T-cell (primary cell): Measurements from ENCODE around the gene TSPAN33. TPM values are rescaled to one million over a fixed set of nuclear protein-coding genes. Genes with fewer than 3 reads are reported as not detected.
"Not testable (repeated sequence)": the region's sequence is repeated elsewhere in the genome, so short reads cannot be mapped to it uniquely, and the experiment has no call there.

Experiments
- ATAC-seq, 4 experiments: fragments of 200-7000 bp in 3 of 4; fragments of 150-1000 bp in 1 of 4; cut with Tn5 transposase; replicated peaks in 1 of 4; 1 replicate in 3 of 4; 2 replicates in 1 of 4; pipeline ENCODE4 v1.10.0; 2021; ENCODE audit warnings: moderate library complexity in 3 of 4, mild to moderate bottlenecking in 2 of 4, moderate number of reproducible peaks in 1 of 4
- CTCF ChIA-PET, 2 donors: fragments of 300-600 bp; sonication (Branson Sonifier 250); formaldehyde crosslinking; loops; one replicate each; lab custom pipeline; 2022; ENCODE audit warnings: antibody characterized with exemption in 2 of 2; lab: Charles Lee
- POLR2A ChIA-PET, 2 donors: fragments of 300-600 bp; sonication (Branson Sonifier 250); formaldehyde crosslinking; loops; one replicate each; lab custom pipeline; 2022; ENCODE audit warnings: antibody characterized with exemption in 2 of 2; lab: Charles Lee
- DNase-seq, 35 experiments: peaks; one replicate each; pipeline versions ENCODE4 v3.0.0 to v3.0.0-alpha.2; 2013 to 2023
- H3K27ac ChIP-seq: one replicate; pipeline ENCODE4 v1.5.1; 2013; ENCODE audit warnings: low read length
- H3K27me3 ChIP-seq, 2 experiments: replicated peaks in 1 of 2; 1 replicate in 1 of 2; 2 replicates in 1 of 2; pipeline versions ENCODE4 v1.6.1 to v1.7.0; 2013; ENCODE audit warnings: low read length in 1 of 2, mixed read lengths in 1 of 2; ENCODE audit not compliant: control insufficient read depth in 2 of 2, insufficient read depth in 2 of 2; ENCODE audit errors: extremely low read depth in 1 of 2
- H3K36me3 ChIP-seq, 2 donors: 1 replicate in 1 of 2; 2 replicates in 1 of 2; pipeline versions ENCODE4 v1.6.1 to v1.7.0; 2013; ENCODE audit warnings: low read length in 1 of 2; ENCODE audit not compliant: control insufficient read depth in 2 of 2, insufficient read depth in 1 of 2; ENCODE audit errors: extremely low read depth in 1 of 2
- H3K4me1 ChIP-seq, 2 experiments: 1 replicate in 1 of 2; 2 replicates in 1 of 2; pipeline versions ENCODE4 v1.6.1 to v1.7.0; 2013; ENCODE audit warnings: low read length in 2 of 2, mixed read lengths in 1 of 2; ENCODE audit not compliant: insufficient read depth in 2 of 2, control insufficient read depth in 1 of 2; ENCODE audit errors: extremely low read depth in 1 of 2
- H3K4me3 ChIP-seq, 2 donors: 1 replicate in 1 of 2; 2 replicates in 1 of 2; pipeline versions ENCODE4 v1.5.1 to v1.7.0; 2013; ENCODE audit warnings: mild to moderate bottlenecking in 2 of 2, low read length in 1 of 2, moderate library complexity in 1 of 2; ENCODE audit not compliant: control insufficient read depth in 1 of 2; ENCODE audit errors: extremely low read depth in 1 of 2
- H3K9me3 ChIP-seq: 2 replicates; pipeline ENCODE4 v1.7.0; 2013
- H3K27ac Mint-ChIP-seq, 2 donors: one replicate each; pipeline ENCODE4 v1.8.0; 2020 to 2021; ENCODE audit warnings: mild to moderate bottlenecking in 2 of 2, mixed read lengths in 2 of 2
- H3K27me3 Mint-ChIP-seq, 2 donors: one replicate each; pipeline ENCODE4 v1.8.0; 2021 to 2022; ENCODE audit warnings: mixed read lengths in 2 of 2
- H3K36me3 Mint-ChIP-seq: one replicate; pipeline ENCODE4 v1.8.0; 2021; ENCODE audit warnings: mixed read lengths
- H3K4me1 Mint-ChIP-seq, 3 donors: one replicate each; pipeline ENCODE4 v1.8.0; 2020 to 2022; ENCODE audit warnings: mixed read lengths in 3 of 3, mild to moderate bottlenecking in 1 of 3
- H3K4me3 Mint-ChIP-seq, 3 donors: one replicate each; pipeline ENCODE4 v1.8.0; 2020 to 2022; ENCODE audit warnings: mild to moderate bottlenecking in 3 of 3, mixed read lengths in 3 of 3, moderate library complexity in 3 of 3
- H3K9me3 Mint-ChIP-seq, 3 donors: one replicate each; pipeline ENCODE4 v1.8.0; 2020 to 2022; ENCODE audit warnings: mixed read lengths in 3 of 3
- WGBS: methylation state at CpG from one replicate; pipeline ENCODE4 v1.1.5; 2013; ENCODE audit warnings: missing lambda C conversion rate; ENCODE audit not compliant: insufficient coverage; 5-methylcytosine and 5-hydroxymethylcytosine counted together
- total RNA-seq, 35 experiments: library from RNA in 6 of 35; stranded (reverse) in 6 of 35; fragments of 120-200 nt in 1 of 35; gene quantifications; one replicate each; pipeline versions ENCODE4 v1.2.1 to v1.2.4 and lab custom pipeline; 2013 to 2026

TSPAN33 gene
- total RNA-seq, 5 donors from 2014 or later (not counting 1 experiment from before 2014, with no cell fraction given), result 5.6 to 7.1 (median 5.9) TPM

- Histone ChIP-seq H3K4me1 (no peaks in the 10 kb centered on the region), H3K9me3 (no peaks in the 10 kb centered on the region), H3K27ac (no peak overlapping the region), H3K36me3 (no peaks in the 10 kb centered on the region), H3K27me3 (no peaks in the 10 kb centered on the region), H3K4me3 (no peak overlapping the region)
- peaks cover 5 to 6% of the 10 kb centered on the region in 2 donors for H3K27me3 Mint-ChIP-seq
- DNase-seq, result no peak
- H3K4me1 Mint-ChIP-seq, result peaks cover 0 to 6% (median 4%) of the 10 kb centered on the region in 3 donors
- no peak overlapping the region for H3K4me3 Mint-ChIP-seq
- no peak for ATAC-seq
- peak overlapping the region in 1 of 2 donors; percentile 15 for H3K27ac Mint-ChIP-seq
- CTCF ChIA-PET, result no interaction called here
- no CpG with 5 or more reads among the region's 3 CpGs for WGBS
- POLR2A ChIA-PET, result no interaction called here
- peaks cover 0 to 14% (median 3%) of the 10 kb centered on the region in 3 donors for H3K9me3 Mint-ChIP-seq
- H3K36me3 Mint-ChIP-seq, result no peaks in the 10 kb centered on the region
Observed at GRCh38 chr7:129118976-129119375, 25.5 kb upstream of the TSPAN33 start.

DNA sequence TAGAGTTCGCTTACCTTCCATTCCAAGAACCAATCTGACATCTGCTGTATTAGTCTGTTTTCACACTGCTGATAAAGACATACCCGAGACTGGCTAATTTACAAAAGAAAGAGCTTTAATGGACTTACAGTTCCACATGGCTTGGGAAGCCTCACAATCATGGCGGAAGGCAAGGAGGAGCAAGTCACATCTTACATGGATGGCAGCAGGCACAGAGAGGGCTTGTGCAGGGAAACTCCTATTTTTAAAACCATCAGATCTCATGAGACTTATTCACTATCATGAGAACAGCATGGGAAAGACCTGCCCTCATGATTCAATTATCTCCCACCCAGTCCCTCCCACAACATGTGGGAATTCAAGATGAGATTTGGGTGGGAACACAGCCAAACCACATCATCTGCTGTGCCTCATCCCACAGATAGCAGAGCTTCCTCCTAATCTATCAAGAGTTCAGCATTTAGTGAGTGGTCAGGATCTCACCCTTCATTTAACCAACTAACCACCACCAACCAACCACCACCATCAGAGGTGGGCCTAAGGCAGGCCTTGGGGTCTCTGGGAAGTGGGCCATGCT, 22.9 kb upstream of the TSPAN33 start:
- CTCF ChIA-PET, result interaction anchor here (0.5 to 0.7 kb wide), 4 partner anchors 79 to 1463 kb away, joined by 3 to 5 read pairs (median 4); no protein-coding TSS in a partner anchor
- H3K9me3 ChIP-seq, H3K4me1 Mint-ChIP-seq, H3K27ac ChIP-seq, H3K27ac Mint-ChIP-seq, DNase-seq, H3K27me3 Mint-ChIP-seq, POLR2A ChIA-PET, H3K4me3 Mint-ChIP-seq, H3K36me3 Mint-ChIP-seq, H3K36me3 ChIP-seq, H3K4me3 ChIP-seq, H3K27me3 ChIP-seq, H3K4me1 ChIP-seq, ATAC-seq: not testable (repeated sequence)
- 94% methylated on average over 3 of the region's 3 CpGs for WGBS
- peaks cover 0 to 14% (median 3%) of the 10 kb centered on the region in 3 donors for H3K9me3 Mint-ChIP-seq

DNA sequence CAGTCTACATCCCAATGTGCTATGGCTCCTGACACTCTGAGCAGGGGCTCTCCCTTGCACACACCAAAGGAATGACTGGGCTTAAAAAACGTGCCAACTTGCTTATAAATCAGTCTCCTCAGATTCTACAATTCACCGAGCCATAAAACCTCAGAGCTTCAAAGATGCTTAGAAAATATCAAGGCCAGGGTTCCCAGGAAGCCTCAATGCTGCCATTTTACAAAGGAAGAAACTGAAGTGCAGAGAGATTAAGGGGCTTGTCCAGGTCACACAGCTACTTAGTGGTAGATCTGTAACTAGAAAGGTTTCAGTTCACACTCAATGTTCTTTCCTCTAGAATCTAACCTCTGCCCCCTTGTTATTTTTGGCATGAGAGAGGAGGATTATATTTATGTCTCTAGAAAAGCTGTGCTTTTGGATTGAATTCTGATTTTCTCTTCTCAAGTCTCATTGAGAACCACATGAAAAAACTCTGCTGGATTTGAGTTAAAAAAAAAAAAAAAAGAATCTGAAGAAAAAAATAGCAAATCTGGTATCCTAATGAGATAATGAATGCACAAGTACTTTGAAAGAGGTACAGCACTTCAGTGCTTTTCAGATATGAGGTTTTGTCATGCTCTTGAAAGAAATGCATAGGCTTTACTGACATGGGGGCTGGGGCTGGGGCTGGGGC, 22.3 kb upstream of the TSPAN33 start:
- peaks cover 3 to 6% of the 10 kb centered on the region in 2 donors for H3K27me3 Mint-ChIP-seq
- no peak overlapping the region for H3K27ac Mint-ChIP-seq
- ChIA-PET POLR2A (no interaction called here), CTCF (interaction anchor here (0.6 to 0.7 kb wide), 3 partner anchors 79 to 1462 kb away, joined by 3 to 4 read pairs (median 3); no protein-coding TSS in a partner anchor)
- H3K36me3 Mint-ChIP-seq, result no peaks in the 10 kb centered on the region
- Histone ChIP-seq H3K4me3 (no peak overlapping the region), H3K27me3 (peaks cover 0 to under 1% of the 10 kb centered on the region in 2 experiments), H3K4me1 (no peaks in the 10 kb centered on the region), H3K36me3 (no peaks in the 10 kb centered on the region), H3K9me3 (no peaks in the 10 kb centered on the region), H3K27ac (no peak overlapping the region)
- H3K4me3 Mint-ChIP-seq, result no peak overlapping the region
- WGBS, result 60% methylated on average over 1 of the region's 2 CpGs
- H3K9me3 Mint-ChIP-seq, result peaks cover 0 to 14% (median 3%) of the 10 kb centered on the region in 3 donors
- ATAC-seq (no peak), DNase-seq (no peak)
- peaks cover 0 to 6% (median 4%) of the 10 kb centered on the region in 3 donors for H3K4me1 Mint-ChIP-seq

GRCh38 chr7:129122751-129123509, 21.6 kb upstream of the TSPAN33 start:
- Histone ChIP-seq H3K9me3 (no peaks in the 10 kb centered on the region), H3K4me3 (no peak overlapping the region), H3K27ac (no peak overlapping the region), H3K27me3 (peaks cover 0 to 4% of the 10 kb centered on the region in 2 experiments), H3K4me1 (no peaks in the 10 kb centered on the region), H3K36me3 (no peaks in the 10 kb centered on the region)
- H3K27me3 Mint-ChIP-seq, result peaks cover 3 to 6% of the 10 kb centered on the region in 2 donors
- peak in 1 of 35 experiments; percentile 26 for DNase-seq
- peaks cover 0 to 14% (median 3%) of the 10 kb centered on the region in 3 donors for H3K9me3 Mint-ChIP-seq
- no peak overlapping the region for H3K27ac Mint-ChIP-seq
- peak in 1 of 4 experiments; percentile 42 for ATAC-seq
- POLR2A ChIA-PET, result no interaction called here
- CTCF ChIA-PET, result no interaction called here
- H3K4me1 Mint-ChIP-seq, result peaks cover 0 to 6% (median 4%) of the 10 kb centered on the region in 3 donors
- H3K4me3 Mint-ChIP-seq, result no peak overlapping the region
- no CpG with 5 or more reads among the region's 4 CpGs for WGBS
- H3K36me3 Mint-ChIP-seq, result no peaks in the 10 kb centered on the region

GRCh38 chr7:129123510-129123857, 21.0 kb upstream of the TSPAN33 start:
- H3K9me3 ChIP-seq, result no peaks in the 10 kb centered on the region
- DNase-seq (no peak), ATAC-seq (no peak)
- H3K4me1 ChIP-seq, result no peaks in the 10 kb centered on the region
- peaks cover 0 to 7% of the 10 kb centered on the region in 2 experiments for H3K27me3 ChIP-seq
- POLR2A ChIA-PET, result no interaction called here
- H3K9me3 Mint-ChIP-seq, result peaks cover 0 to 14% (median 3%) of the 10 kb centered on the region in 3 donors
- no peak overlapping the region for H3K27ac Mint-ChIP-seq
- CTCF ChIA-PET, result no interaction called here
- H3K4me3 ChIP-seq, result no peak overlapping the region
- H3K4me3 Mint-ChIP-seq, result no peak overlapping the region
- no peak overlapping the region for H3K27ac ChIP-seq
- H3K4me1 Mint-ChIP-seq, result peaks cover 0 to 6% (median 4%) of the 10 kb centered on the region in 3 donors
- WGBS, result 100% methylated on average over 2 of the region's 4 CpGs
- H3K27me3 Mint-ChIP-seq, result peaks cover 3 to 6% of the 10 kb centered on the region in 2 donors
- no peaks in the 10 kb centered on the region for H3K36me3 ChIP-seq
- H3K36me3 Mint-ChIP-seq, result no peaks in the 10 kb centered on the region

DNA sequence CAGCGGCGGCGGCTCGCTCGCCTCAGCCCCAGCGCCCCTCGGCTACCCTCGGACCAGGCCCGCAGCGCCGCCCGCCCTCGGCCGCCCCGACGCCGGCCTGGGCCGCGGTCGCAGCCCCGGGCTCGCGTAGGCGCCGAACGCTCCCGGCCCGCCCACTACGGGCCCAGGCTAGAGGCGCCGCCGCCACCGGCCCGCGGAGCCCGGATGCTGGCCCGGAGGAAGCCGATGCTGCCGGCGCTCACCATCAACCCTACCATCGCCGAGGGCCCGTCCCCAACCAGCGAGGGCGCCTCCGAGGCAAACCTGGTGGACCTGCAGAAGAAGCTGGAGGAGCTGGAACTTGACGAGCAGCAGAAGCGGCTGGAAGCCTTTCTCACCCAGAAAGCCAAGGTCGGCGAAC, 18.2 kb upstream of the TSPAN33 start:
- ChIA-PET CTCF (interaction anchor here in 1 of 2 donors (0.6 to 1.6 kb wide), 3 partner anchors 10 to 499 kb away, joined by 3 to 6 read pairs (median 5); no protein-coding TSS in a partner anchor), POLR2A (interaction anchor here in 1 of 2 donors (0.6 kb wide), 1 partner anchor 34 kb away, joined by 5 read pairs; no protein-coding TSS in a partner anchor)
- DNase-seq (no peak), ATAC-seq (no peak)
- Mint-ChIP-seq H3K27ac (no peak overlapping the region), H3K4me3 (no peak overlapping the region), H3K4me1 (peaks cover 0 to 6% (median 4%) of the 10 kb centered on the region in 3 donors), H3K36me3 (no peaks in the 10 kb centered on the region), H3K9me3 (peaks cover 0 to 6% (median 2%) of the 10 kb centered on the region in 3 donors), H3K27me3 (no peaks in the 10 kb centered on the region)
- H3K27me3 ChIP-seq, result peaks cover 0 to 9% of the 10 kb centered on the region in 2 experiments
- H3K36me3 ChIP-seq, result no peaks in the 10 kb centered on the region
- no peak overlapping the region for H3K27ac ChIP-seq
- H3K4me1 ChIP-seq, result no peaks in the 10 kb centered on the region
- WGBS, result 94% methylated on average over 32 of the region's 50 CpGs
- H3K4me3 ChIP-seq, result no peak overlapping the region
- no peaks in the 10 kb centered on the region for H3K9me3 ChIP-seq
